HCT116 (cell line): ENCODE results near the gene TNFSF13. TPM values are rescaled to one million over a fixed set of nuclear protein-coding genes. Genes with fewer than 3 reads are reported as not detected.

Experiments
- ATAC-seq: fragments of 200-7000 bp; cut with Tn5 transposase; 2 replicates; pipeline ENCODE4 v1.9.1; 2020; ENCODE audit warnings: mild to moderate bottlenecking, moderate library complexity
- BruUV-seq: library from RNA; stranded (reverse); fragments of 400-500 nt; replicated peaks from 2 replicates; lab custom pipeline; 2021; lab: Mats Ljungman, UMichigan
- CTCF ChIA-PET: fragments of 300-600 bp; sonication (Branson Sonifier 250); formaldehyde crosslinking; loops from one replicate; lab custom pipeline; 2021; ENCODE audit warnings: antibody characterized with exemption; lab: Charles Lee
- POLR2A ChIA-PET: fragments of 300-600, 350-600 bp; sonication (Branson Sonifier 250); formaldehyde crosslinking; loops from one replicate; lab custom pipeline; 2021; ENCODE audit warnings: antibody characterized with exemption; lab: Charles Lee
- RAD21 ChIA-PET, 2 experiments: fragments of 300-600 bp; sonication (Branson Sonifier 250); formaldehyde crosslinking; loops; one replicate each; lab custom pipeline; 2023; ENCODE audit warnings: low total read pairs in 2 of 2; ENCODE audit not compliant: uncharacterized antibody in 2 of 2, unreplicated experiment in 2 of 2, low non-redundant PET in 1 of 2; lab: Charles Lee
- DNase-seq: peaks from one replicate; pipeline ENCODE4 v3.0.0-alpha.2; 2010; ENCODE audit warnings: low read depth, low spot score
- H2AFZ ChIP-seq: fragments of 200-600 bp; shearing (Covaris generic), sonication (generic); 2 replicates; pipeline ENCODE4 v1.6.1; 2017; ENCODE audit warnings: low read depth, mixed run types, mixed read lengths, antibody characterized with exemption, low read length; ENCODE audit not compliant: poor library complexity, severe bottlenecking
- H3K27ac ChIP-seq: 2 replicates; pipeline ENCODE4 v1.5.1; 2012; ENCODE audit warnings: low read depth, low read length
- H3K27me3 ChIP-seq: fragments of 200-600 bp; sonication (generic); 2 replicates; pipeline ENCODE4 v1.6.1; 2016; ENCODE audit warnings: mixed run types, low read length, mixed read lengths; ENCODE audit not compliant: insufficient read depth
- H3K36me3 ChIP-seq, 2 experiments: fragments of 200-500 bp in 1 of 2; fragments of 200-600 bp in 1 of 2; sonication (Bioruptor generic) in 1 of 2; sonication (generic) in 1 of 2; 2 replicates each; pipeline versions ENCODE4 v1.5.1 to v1.6.1; 2014 to 2016; ENCODE audit warnings: low read length in 2 of 2, inconsistent platforms in 1 of 2, mixed read lengths in 1 of 2, mixed run types in 1 of 2; ENCODE audit not compliant: insufficient read depth in 2 of 2, control insufficient read depth in 1 of 2
- H3K4me1 ChIP-seq, 2 experiments: fragments of 200-600 bp in 1 of 2; sonication (generic) in 1 of 2; 2 replicates each; pipeline versions ENCODE4 v1.5.1 to v1.6.1; 2012 to 2017; ENCODE audit warnings: low read length in 2 of 2, inconsistent platforms in 1 of 2, mild to moderate bottlenecking in 1 of 2, mixed read lengths in 1 of 2, mixed run types in 1 of 2, moderate library complexity in 1 of 2; ENCODE audit not compliant: insufficient read depth in 2 of 2, control insufficient read depth in 1 of 2
- H3K4me2 ChIP-seq: fragments of 200-600 bp; sonication (generic); 2 replicates; pipeline ENCODE4 v1.6.1; 2017; ENCODE audit warnings: mixed run types, low read length, mixed read lengths
- H3K4me3 ChIP-seq, 2 experiments: fragments of 200-600 bp in 1 of 2; sonication (generic) in 1 of 2; replicated peaks in 1 of 2; 2 replicates each; pipeline ENCODE4 v1.5.1; 2011 to 2016; ENCODE audit warnings: low read length in 2 of 2, control low read depth in 1 of 2, low read depth in 1 of 2, mild to moderate bottlenecking in 1 of 2, mixed read lengths in 1 of 2, mixed run types in 1 of 2
- H3K79me2 ChIP-seq: fragments of 200-600 bp; sonication (generic); 2 replicates; pipeline ENCODE4 v1.6.1; 2017; ENCODE audit warnings: mild to moderate bottlenecking, mixed run types, low read length, moderate library complexity, mixed read lengths; ENCODE audit not compliant: insufficient read depth
- H3K9ac ChIP-seq: fragments of 200-600 bp; sonication (generic); 2 replicates; pipeline ENCODE4 v1.6.1; 2016; ENCODE audit warnings: low read length, mixed read lengths
- H3K9me2 ChIP-seq: fragments of 200-600 bp; sonication (generic), shearing (Covaris generic); 2 replicates; pipeline ENCODE4 v1.6.1; 2017; ENCODE audit warnings: mixed run types, mild to moderate bottlenecking, moderate library complexity; ENCODE audit not compliant: insufficient read depth
- H3K9me3 ChIP-seq, 2 experiments: fragments of 200-500 bp in 1 of 2; fragments of 200-600 bp in 1 of 2; sonication (Bioruptor generic) in 1 of 2; sonication (generic) in 1 of 2; 2 replicates each; pipeline ENCODE4 v1.6.1; 2014 to 2017; ENCODE audit warnings: low read length in 2 of 2, mixed read lengths in 2 of 2, inconsistent platforms in 1 of 2, low read depth in 1 of 2, mild to moderate bottlenecking in 1 of 2, mixed run types in 1 of 2, moderate library complexity in 1 of 2; ENCODE audit not compliant: control insufficient read depth in 1 of 2, insufficient read depth in 1 of 2
- H4K20me1 ChIP-seq: fragments of 200-600 bp; sonication (generic), shearing (Covaris generic); 2 replicates; pipeline ENCODE4 v1.6.1; 2017; ENCODE audit warnings: mixed run types, mild to moderate bottlenecking, moderate library complexity; ENCODE audit not compliant: insufficient read depth
- ATF3 ChIP-seq: IDR thresholded peaks from 2 replicates; pipeline ENCODE4 v1.6.1; 2012
- EGR1 ChIP-seq: IDR thresholded peaks from 2 replicates; pipeline ENCODE4 v1.6.1; 2012; ENCODE audit warnings: low read depth
- ELF1 ChIP-seq: IDR thresholded peaks from 2 replicates; pipeline ENCODE4 v1.6.1; 2012; ENCODE audit warnings: low read depth, borderline replicate concordance
- EZH2 ChIP-seq: fragments of 200-600 bp; sonication (generic); IDR thresholded peaks from 2 replicates; pipeline ENCODE4 v1.6.1; 2017; ENCODE audit warnings: antibody characterized with exemption, mixed run types
- POLR2A ChIP-seq: IDR thresholded peaks from 2 replicates; pipeline ENCODE4 v1.7.0; 2011; ENCODE audit warnings: borderline replicate concordance; ENCODE audit not compliant: insufficient read depth, insufficient read length; ENCODE audit errors: extremely low read depth
- POLR2AphosphoS5 ChIP-seq: IDR thresholded peaks from 2 replicates; pipeline ENCODE4 v1.6.1; 2011; ENCODE audit warnings: mild to moderate bottlenecking, low read depth, low read length, moderate library complexity
- RAD21 ChIP-seq: IDR thresholded peaks from 2 replicates; pipeline ENCODE4 v1.6.1; 2012; ENCODE audit warnings: low read depth, mild to moderate bottlenecking
- REST ChIP-seq: IDR thresholded peaks from 2 replicates; pipeline ENCODE4 v1.6.1; 2012; ENCODE audit warnings: low read depth
- SRF ChIP-seq: IDR thresholded peaks from 2 replicates; pipeline ENCODE4 v1.6.1; 2012; ENCODE audit warnings: low read depth
- TCF7L2 ChIP-seq: IDR thresholded peaks from 2 replicates; pipeline ENCODE4 v1.7.0; 2011; ENCODE audit warnings: borderline replicate concordance, inconsistent platforms; ENCODE audit not compliant: insufficient read depth, insufficient read length; ENCODE audit errors: extremely low read depth
- YY1 ChIP-seq: IDR thresholded peaks from 2 replicates; pipeline ENCODE4 v1.6.1; 2011; ENCODE audit warnings: low read length, low read depth, moderate library complexity, mild to moderate bottlenecking; ENCODE audit not compliant: insufficient replicate concordance; ENCODE audit errors: extremely low read depth
- ZBTB33 ChIP-seq: IDR thresholded peaks from 2 replicates; pipeline ENCODE4 v1.6.1; 2011; ENCODE audit warnings: mild to moderate bottlenecking, low read length, moderate library complexity; ENCODE audit not compliant: insufficient replicate concordance; ENCODE audit errors: extremely low read depth
- ZNF274 ChIP-seq: fragments of 200-500 bp; sonication (Bioruptor generic); IDR thresholded peaks from 2 replicates; pipeline ENCODE4 v1.6.1; 2014; ENCODE audit warnings: mild to moderate bottlenecking, low read depth, low read length, inconsistent platforms
- intact Hi-C: fragments of 100-400 bp; cut with micrococcal nuclease; formaldehyde crosslinking; loops from 2 replicates; pipeline ENCODE4 v1.10.0; 2022
- total RNA-seq: library from RNA; stranded (reverse); gene quantifications from one replicate; pipeline ENCODE4 v1.2.1, GENCODE V29; 2021; ENCODE audit not compliant: unreplicated experiment

The TNFSF13 gene
- total RNA-seq, 1 experiment from 2014 or later: 0.71 TPM

GRCh38 chr17:7587420-7588151 is 29.0 kb downstream of the TNFSF13 start:
- POLR2A ChIA-PET: interaction anchor here (0.8 kb wide), 1 partner anchor 100 kb away, joined by 3 read pairs; the partner anchor contains the start of gene TP53
- peaks cover 8 to 42% of the 10 kb centered on the region in 2 experiments for H3K4me1 ChIP-seq
- peaks cover 15 to 34% of the 10 kb centered on the region in 2 experiments; a peak in 3 of 4 replicates for H3K36me3 ChIP-seq
- no peak overlapping the region for H2AFZ ChIP-seq
- CTCF ChIA-PET: interaction anchor here (0.6 to 4.9 kb wide), 4 partner anchors 12 to 100 kb away, joined by 3 to 39 read pairs (median 4); partner anchors contain the start of genes TP53 and WRAP53
- BruUV-seq: no TSS peak
- peak overlapping the region; percentile 53 for H3K27ac ChIP-seq
- no peak overlapping the region for H3K4me3 ChIP-seq
- intact Hi-C loops: no loop called here
- no peak for TF ChIP-seq ZNF274
- TF ChIP-seq POLR2A: no peak
- TF ChIP-seq ELF1: no peak
- no peak for TF ChIP-seq ZBTB33
- no peak for TF ChIP-seq RAD21
- TF ChIP-seq TCF7L2: no peak
- TF ChIP-seq SRF: no peak
- TF ChIP-seq ATF3: no peak
- TF ChIP-seq POLR2AphosphoS5: no peak
- no peak for TF ChIP-seq EZH2
- no peak for TF ChIP-seq YY1
- no peak for TF ChIP-seq EGR1
- no peak for TF ChIP-seq REST
- H3K27me3 ChIP-seq: no peaks in the 10 kb centered on the region
- H3K4me2 ChIP-seq: no peak overlapping the region
- no peaks in the 10 kb centered on the region for H3K9me2 ChIP-seq
- RAD21 ChIA-PET: interaction anchor here in 1 of 2 experiments (0.9 kb wide), 1 partner anchor 45 kb away, joined by 3 read pairs; no protein-coding TSS in a partner anchor
- DNase-seq: no peak
- H3K9me3 ChIP-seq: no peaks in the 10 kb centered on the region
- no peaks in the 10 kb centered on the region for H4K20me1 ChIP-seq
- no peak for ATAC-seq
- no peak overlapping the region for H3K9ac ChIP-seq
- peaks cover 37% of the 10 kb centered on the region for H3K79me2 ChIP-seq
